Mesendoderm (in vitro differentiated cells): Measurements from ENCODE around the gene FGD4.

Source experiments
- DNase-seq: peaks from one replicate; pipeline ENCODE4 v3.0.0; 2013
- H2AK5ac ChIP-seq: 2 replicates; pipeline ENCODE4 v1.6.1; 2013; ENCODE audit warnings: low read length, inconsistent platforms
- H2BK120ac ChIP-seq: 2 replicates; pipeline ENCODE4 v1.6.1; 2013; ENCODE audit warnings: low read depth, mild to moderate bottlenecking, low read length, moderate library complexity, mixed read lengths
- H2BK15ac ChIP-seq: replicated peaks from 2 replicates; pipeline ENCODE4 v1.6.1; 2013; ENCODE audit warnings: low read depth, mild to moderate bottlenecking, moderate library complexity
- H2BK5ac ChIP-seq: 2 replicates; pipeline ENCODE4 v1.6.1; 2013; ENCODE audit warnings: low read length, inconsistent platforms
- H3K18ac ChIP-seq: 2 replicates; pipeline ENCODE4 v1.6.1; 2013; ENCODE audit warnings: mild to moderate bottlenecking, low read length, mixed read lengths
- H3K23ac ChIP-seq: one replicate; pipeline ENCODE4 v1.6.1; 2013; ENCODE audit warnings: low read length
- H3K27ac ChIP-seq: 2 replicates; pipeline ENCODE4 v1.5.1; 2013; ENCODE audit warnings: low read depth, mild to moderate bottlenecking, inconsistent platforms, low read length, moderate library complexity
- H3K27me3 ChIP-seq: 2 replicates; pipeline ENCODE4 v1.6.1; 2013; ENCODE audit warnings: low read length, control low read depth, mild to moderate bottlenecking, inconsistent platforms; ENCODE audit not compliant: insufficient read depth, poor library complexity
- H3K36me3 ChIP-seq: 2 replicates; pipeline ENCODE4 v1.6.1; 2013; ENCODE audit warnings: low read length, inconsistent platforms; ENCODE audit not compliant: control insufficient read depth, insufficient read depth
- H3K4ac ChIP-seq: one replicate; pipeline ENCODE4 v1.6.1; 2013; ENCODE audit warnings: low read depth, mild to moderate bottlenecking, low read length, moderate library complexity
- H3K4me1 ChIP-seq: 2 replicates; pipeline ENCODE4 v1.6.1; 2013; ENCODE audit warnings: low read depth, low read length, inconsistent platforms; ENCODE audit not compliant: control insufficient read depth
- H3K4me2 ChIP-seq: 2 replicates; pipeline ENCODE4 v1.6.1; 2013; ENCODE audit warnings: low read length
- H3K4me3 ChIP-seq: 2 replicates; pipeline ENCODE4 v1.5.1; 2013; ENCODE audit warnings: mild to moderate bottlenecking, low read length
- H3K56ac ChIP-seq: one replicate; pipeline ENCODE4 v1.6.1; 2013; ENCODE audit warnings: low read length
- H3K79me1 ChIP-seq: 2 replicates; pipeline ENCODE4 v1.6.1; 2013; ENCODE audit warnings: low read length, inconsistent platforms
- H3K79me2 ChIP-seq: 2 replicates; pipeline ENCODE4 v1.6.1; 2013; ENCODE audit warnings: mild to moderate bottlenecking, low read length; ENCODE audit not compliant: control insufficient read depth, insufficient read depth
- H3K9ac ChIP-seq: 2 replicates; pipeline ENCODE4 v1.6.1; 2013; ENCODE audit warnings: low read length, inconsistent platforms
- H4K5ac ChIP-seq: one replicate; pipeline ENCODE4 v1.6.1; 2013; ENCODE audit warnings: low read length
- H4K8ac ChIP-seq: one replicate; pipeline ENCODE4 v1.6.1; 2013; ENCODE audit warnings: low read depth, mild to moderate bottlenecking, control low read depth, low read length, moderate library complexity
- WGBS: extraction: QIAGEN DNeasy Blood & Tissue Kit; methylation state at CpG from one replicate; pipeline ENCODE4 v1.1.7; 2013; ENCODE audit warnings: low lambda C conversion rate, missing lambda C conversion rate; ENCODE audit not compliant: insufficient coverage; ENCODE audit errors: extremely low coverage; 5-methylcytosine and 5-hydroxymethylcytosine counted together

FGD4 gene

DNA sequence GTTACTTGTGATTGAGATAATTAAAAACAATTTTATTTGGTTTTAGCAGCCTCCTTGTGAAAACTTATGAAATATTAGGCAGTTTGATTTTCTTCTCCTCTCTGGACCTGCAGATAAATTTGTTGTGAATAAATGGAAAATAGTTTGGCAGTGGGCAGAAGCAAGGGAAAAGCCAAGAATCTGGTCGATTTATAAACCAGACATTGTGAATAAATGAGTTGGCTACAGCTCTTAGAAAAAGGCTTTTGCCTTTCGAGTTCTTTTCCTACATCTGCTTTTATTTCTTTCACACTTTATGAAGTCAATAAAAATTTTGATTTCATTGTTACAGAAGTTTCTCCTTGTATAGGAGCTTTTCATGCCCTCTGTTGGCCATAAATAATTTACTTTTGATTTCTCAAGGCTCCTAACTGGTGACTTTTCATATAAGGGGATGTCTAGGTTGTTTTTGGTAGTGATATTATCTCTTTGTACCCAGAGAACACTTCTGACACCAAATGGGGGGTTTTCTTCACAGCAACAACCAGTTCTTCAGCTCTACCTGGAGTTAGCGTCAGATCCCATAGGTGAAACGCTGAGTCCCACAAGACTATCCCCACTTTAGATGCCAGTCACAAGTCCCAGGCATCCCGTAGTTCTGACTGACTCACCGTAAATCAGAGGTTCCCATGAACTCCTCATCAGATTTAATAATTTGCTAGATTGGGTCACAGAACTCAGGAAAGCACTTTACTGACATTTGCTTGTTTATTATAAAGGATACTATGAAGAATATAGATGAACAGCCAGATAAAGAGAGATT lies 143.3 kb downstream of the FGD4 start:
- no peak overlapping the region for H3K4ac ChIP-seq
- H4K5ac ChIP-seq, result no peak overlapping the region
- WGBS, result no CpG with 5 or more reads among the region's 6 CpGs
- peaks cover 4% of the 10 kb centered on the region for H3K79me2 ChIP-seq
- H3K18ac ChIP-seq, result no peak overlapping the region
- no peak overlapping the region for H3K4me2 ChIP-seq
- no peaks in the 10 kb centered on the region for H3K4me1 ChIP-seq
- no peaks in the 10 kb centered on the region for H3K27me3 ChIP-seq
- H3K27ac ChIP-seq, result no peak overlapping the region
- no peak overlapping the region for H2BK120ac ChIP-seq
- H3K79me1 ChIP-seq, result peaks cover 1% of the 10 kb centered on the region
- no peak overlapping the region for H2BK5ac ChIP-seq
- no peak overlapping the region for H3K9ac ChIP-seq
- no peak overlapping the region for H3K23ac ChIP-seq
- H3K56ac ChIP-seq, result no peak overlapping the region
- no peak for DNase-seq
- no peak overlapping the region for H2BK15ac ChIP-seq
- no peaks in the 10 kb centered on the region for H3K36me3 ChIP-seq
- H2AK5ac ChIP-seq, result no peak overlapping the region
- H4K8ac ChIP-seq, result no peak overlapping the region
- no peak overlapping the region for H3K4me3 ChIP-seq

DNA sequence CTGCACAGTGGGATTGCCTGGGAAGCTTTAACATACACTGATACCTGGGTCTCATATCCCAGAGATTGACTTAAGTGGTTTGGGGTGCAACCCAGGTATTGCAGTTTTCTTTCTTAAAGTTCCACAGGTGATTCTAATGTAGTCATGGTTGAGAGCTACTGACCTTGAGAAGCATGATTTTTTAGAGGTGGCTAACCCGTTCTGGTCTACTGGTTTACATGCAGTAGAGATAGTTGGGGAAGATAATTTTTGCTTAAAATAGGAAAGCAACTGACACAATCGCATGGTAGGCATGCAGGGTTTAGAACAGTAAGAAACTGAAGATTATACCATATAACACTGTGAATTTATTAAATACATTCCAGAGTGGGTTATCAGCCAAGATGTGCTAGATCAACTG lies 145.5 kb downstream of the FGD4 start:
- Histone ChIP-seq H2AK5ac (no peak overlapping the region), H3K79me1 (peaks cover 1% of the 10 kb centered on the region), H4K5ac (no peak overlapping the region), H2BK5ac (no peak overlapping the region), H3K9ac (no peak overlapping the region), H3K4me1 (no peaks in the 10 kb centered on the region), H3K18ac (no peak overlapping the region), H4K8ac (no peak overlapping the region), H3K36me3 (no peaks in the 10 kb centered on the region), H2BK15ac (no peak overlapping the region), H3K4me2 (no peak overlapping the region), H2BK120ac (no peak overlapping the region), H3K79me2 (peaks cover 4% of the 10 kb centered on the region), H3K4ac (no peak overlapping the region), H3K27ac (no peak overlapping the region), H3K27me3 (no peaks in the 10 kb centered on the region), H3K23ac (no peak overlapping the region), H3K56ac (no peak overlapping the region), H3K4me3 (no peak overlapping the region)
- no CpG with 5 or more reads among the region's 2 CpGs for WGBS
- DNase-seq, result no peak

DNA sequence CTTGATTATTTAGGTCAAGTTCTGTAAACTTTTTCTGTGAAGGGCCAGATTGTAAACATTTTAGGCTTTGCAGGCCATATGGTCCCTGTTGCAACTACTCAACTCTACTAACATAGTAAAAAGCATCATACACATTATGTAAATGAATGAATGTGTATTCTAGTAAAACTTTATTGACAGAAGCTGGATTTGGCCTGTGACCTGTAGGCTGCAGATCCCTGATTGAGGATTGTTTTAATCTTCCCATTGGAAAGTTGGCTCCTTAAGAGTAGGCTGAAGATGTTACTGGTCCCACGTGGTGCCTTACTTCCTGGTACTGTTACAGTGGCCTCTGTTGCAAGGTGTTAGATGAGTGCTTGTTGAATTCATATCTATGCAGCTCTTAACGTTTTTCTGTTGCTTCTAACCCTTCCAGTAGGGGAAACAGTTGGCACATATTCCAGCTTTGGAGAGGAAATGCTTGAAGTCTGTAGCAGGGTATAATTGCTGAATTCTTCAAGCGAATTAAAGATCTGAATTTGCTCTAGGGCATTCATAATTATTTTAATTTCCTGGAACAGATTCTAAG lies 146.1 kb downstream of the FGD4 start:
- DNase-seq, result no peak
- H3K56ac ChIP-seq, result no peak overlapping the region
- H3K4ac ChIP-seq, result no peak overlapping the region
- no peaks in the 10 kb centered on the region for H3K36me3 ChIP-seq
- peaks cover 1% of the 10 kb centered on the region for H3K79me1 ChIP-seq
- no peak overlapping the region for H3K4me3 ChIP-seq
- no peak overlapping the region for H4K5ac ChIP-seq
- no peak overlapping the region for H3K18ac ChIP-seq
- H3K27ac ChIP-seq, result peak overlapping the region; percentile 3
- peaks cover 4% of the 10 kb centered on the region for H3K79me2 ChIP-seq
- H3K27me3 ChIP-seq, result no peaks in the 10 kb centered on the region
- H4K8ac ChIP-seq, result no peak overlapping the region
- H2BK15ac ChIP-seq, result no peak overlapping the region
- H2AK5ac ChIP-seq, result no peak overlapping the region
- H3K23ac ChIP-seq, result no peak overlapping the region
- H2BK120ac ChIP-seq, result no peak overlapping the region
- WGBS, result no CpG with 5 or more reads among the region's 3 CpGs
- H3K4me2 ChIP-seq, result no peak overlapping the region
- H3K4me1 ChIP-seq, result no peaks in the 10 kb centered on the region
- no peak overlapping the region for H3K9ac ChIP-seq
- H2BK5ac ChIP-seq, result no peak overlapping the region

GRCh38 chr12:32546272-32546671 lies 146.9 kb downstream of the FGD4 start:
- no peak overlapping the region for H2AK5ac ChIP-seq
- H3K4me3 ChIP-seq, result no peak overlapping the region
- no peak overlapping the region for H3K27ac ChIP-seq
- H3K79me1 ChIP-seq, result peaks cover 3% of the 10 kb centered on the region
- H4K8ac ChIP-seq, result no peak overlapping the region
- no peak for DNase-seq
- H2BK15ac ChIP-seq, result no peak overlapping the region
- no peaks in the 10 kb centered on the region for H3K27me3 ChIP-seq
- no peak overlapping the region for H2BK5ac ChIP-seq
- WGBS, result no CpG with 5 or more reads among the region's 2 CpGs
- H3K18ac ChIP-seq, result no peak overlapping the region
- no peak overlapping the region for H4K5ac ChIP-seq
- H3K4me2 ChIP-seq, result no peak overlapping the region
- H2BK120ac ChIP-seq, result no peak overlapping the region
- H3K4me1 ChIP-seq, result no peaks in the 10 kb centered on the region
- H3K9ac ChIP-seq, result no peak overlapping the region
- no peaks in the 10 kb centered on the region for H3K36me3 ChIP-seq
- H3K23ac ChIP-seq, result no peak overlapping the region
- no peak overlapping the region for H3K56ac ChIP-seq
- H3K4ac ChIP-seq, result no peak overlapping the region
- H3K79me2 ChIP-seq, result peaks cover 4% of the 10 kb centered on the region

- no peak overlapping the region for H2BK15ac ChIP-seq
- H3K27ac ChIP-seq, result no peak overlapping the region
Observed at GRCh38 chr12:32548691-32549281, 149.4 kb downstream of the FGD4 start.

More at GRCh38 chr12:32548691-32549281, 149.4 kb downstream of the FGD4 start:
- Histone ChIP-seq H3K4me3 (no peak overlapping the region), H3K56ac (no peak overlapping the region), H3K9ac (no peak overlapping the region), H4K5ac (no peak overlapping the region), H3K4me1 (no peaks in the 10 kb centered on the region), H2AK5ac (no peak overlapping the region), H3K27me3 (no peaks in the 10 kb centered on the region), H3K18ac (peak overlapping the region; percentile 47), H4K8ac (no peak overlapping the region), H2BK5ac (no peak overlapping the region), H3K4me2 (no peak overlapping the region), H3K79me1 (peaks cover 3% of the 10 kb centered on the region), H3K36me3 (no peaks in the 10 kb centered on the region), H3K4ac (no peak overlapping the region), H3K23ac (no peak overlapping the region), H3K79me2 (peaks cover 4% of the 10 kb centered on the region), H2BK120ac (no peak overlapping the region)
- WGBS, result no CpG with 5 or more reads among the region's 6 CpGs
- DNase-seq, result no peak
